H1 (cell line): ENCODE results near the gene PPP1R14B. TPM values are rescaled to one million over a fixed set of nuclear protein-coding genes. Genes with fewer than 3 reads are reported as not detected.

Experiments used
- CTCF ChIA-PET: fragments of 300-600 bp; sonication (Branson Sonifier 250); formaldehyde crosslinking; loops from one replicate; lab custom pipeline; 2021; ENCODE audit not compliant: partially characterized antibody; lab: Charles Lee
- POLR2A ChIA-PET: fragments of 300-600 bp; sonication (Branson Sonifier 250); formaldehyde crosslinking; loops from one replicate; lab custom pipeline; 2021; ENCODE audit warnings: inconsistent platforms; ENCODE audit not compliant: partially characterized antibody; lab: Charles Lee
- DNase-seq, 2 experiments: peaks; one replicate each; pipeline versions ENCODE4 v3.0.0 to v3.0.0-alpha.2; 2010 to 2022; ENCODE audit warnings: low spot score in 2 of 2, low read depth in 1 of 2, mixed read lengths in 1 of 2
- FAIRE-seq: peaks from 2 replicates; lab custom pipeline; 2011; peaks lifted over from hg19 to GRCh38; lab: Jason Lieb, UNC
- H2AFZ ChIP-seq: 2 replicates; pipeline ENCODE4 v1.8.1; 2012; ENCODE audit warnings: low read length, inconsistent platforms
- H2AK5ac ChIP-seq: 2 replicates; pipeline ENCODE4 v1.6.1; 2013; ENCODE audit warnings: low read depth, low read length
- H2BK120ac ChIP-seq: replicated peaks from 2 replicates; pipeline ENCODE3; 2013; ENCODE audit warnings: low read depth, low read length, inconsistent platforms
- H2BK12ac ChIP-seq: 2 replicates; pipeline ENCODE4 v1.6.1; 2013; ENCODE audit warnings: low read depth, low read length
- H2BK15ac ChIP-seq: 2 replicates; pipeline ENCODE4 v1.6.1; 2013; ENCODE audit warnings: low read length
- H2BK20ac ChIP-seq: 2 replicates; pipeline ENCODE4 v1.6.1; 2013; ENCODE audit warnings: low read length
- H2BK5ac ChIP-seq: 2 replicates; pipeline ENCODE4 v1.6.1; 2013; ENCODE audit warnings: low read depth, low read length
- H3K14ac ChIP-seq: 2 replicates; pipeline ENCODE4 v1.6.1; 2013; ENCODE audit warnings: inconsistent platforms; ENCODE audit not compliant: insufficient read length
- H3K18ac ChIP-seq: 2 replicates; pipeline ENCODE4 v1.6.1; 2013; ENCODE audit warnings: low read length; ENCODE audit errors: extremely low read depth
- H3K23ac ChIP-seq: 2 replicates; pipeline ENCODE4 v1.6.1; 2013; ENCODE audit warnings: inconsistent platforms; ENCODE audit not compliant: insufficient read length
- H3K23me2 ChIP-seq: 2 replicates; pipeline ENCODE4 v1.6.1; 2013; ENCODE audit warnings: low read depth, low read length
- H3K27ac ChIP-seq: 2 replicates; pipeline ENCODE4 v1.6.1; 2011; ENCODE audit warnings: low read depth, low read length, inconsistent platforms
- H3K27me3 ChIP-seq, 4 experiments: replicated peaks in 1 of 4; 1 replicate in 1 of 4; 2 replicates in 3 of 4; pipeline versions ENCODE4 v1.6.1 to v1.8.1; 2011 to 2013; ENCODE audit warnings: low read length in 3 of 4, mild to moderate bottlenecking in 3 of 4, inconsistent platforms in 2 of 4, mixed read lengths in 2 of 4, moderate library complexity in 1 of 4; ENCODE audit not compliant: control insufficient read depth in 3 of 4, insufficient read depth in 3 of 4; ENCODE audit errors: extremely low read depth in 1 of 4
- H3K36me3 ChIP-seq, 4 experiments: 2 replicates each; pipeline versions ENCODE4 v1.6.1 to v1.8.1; 2011 to 2013; ENCODE audit warnings: mild to moderate bottlenecking in 4 of 4, low read length in 3 of 4, moderate library complexity in 2 of 4, control low read depth in 1 of 4, inconsistent platforms in 1 of 4; ENCODE audit not compliant: insufficient read depth in 4 of 4, control insufficient read depth in 2 of 4
- H3K4ac ChIP-seq: replicated peaks from 2 replicates; pipeline ENCODE3; 2013; ENCODE audit warnings: low read length, low read depth, mixed read lengths, inconsistent platforms; ENCODE audit not compliant: insufficient read length
- H3K4me1 ChIP-seq, 4 experiments: replicated peaks in 1 of 4; 1 replicate in 1 of 4; 2 replicates in 3 of 4; pipeline versions ENCODE4 v1.6.1 to v1.8.1; 2011 to 2013; ENCODE audit warnings: low read length in 3 of 4, inconsistent platforms in 2 of 4, mixed read lengths in 1 of 4; ENCODE audit not compliant: insufficient read depth in 4 of 4, control insufficient read depth in 3 of 4
- H3K4me2 ChIP-seq, 2 experiments: 2 replicates each; pipeline versions ENCODE4 v1.6.1 to v1.8.1; 2011 to 2013; ENCODE audit warnings: low read depth in 2 of 2, low read length in 2 of 2, control low read depth in 1 of 2, inconsistent platforms in 1 of 2, mild to moderate bottlenecking in 1 of 2; ENCODE audit not compliant: insufficient read depth in 1 of 2
- H3K4me3 ChIP-seq, 4 experiments: fragments of 200-600, 300-600 bp in 1 of 4; sonication (generic), shearing (Covaris generic), sonication (Bioruptor Twin) in 1 of 4; 2 replicates each; pipeline versions ENCODE4 v1.5.1 to v1.8.1; 2011 to 2016; ENCODE audit warnings: low read length in 4 of 4, low read depth in 3 of 4, control low read depth in 2 of 4, inconsistent platforms in 2 of 4, mild to moderate bottlenecking in 2 of 4, mixed read lengths in 1 of 4, moderate library complexity in 1 of 4; ENCODE audit not compliant: insufficient read depth in 2 of 4; ENCODE audit errors: extremely low read depth in 1 of 4
- H3K56ac ChIP-seq: replicated peaks from 2 replicates; pipeline ENCODE3; 2013; ENCODE audit warnings: low read depth, mild to moderate bottlenecking, mixed read lengths, low read length, inconsistent platforms; ENCODE audit not compliant: insufficient read length
- H3K79me1 ChIP-seq: 2 replicates; pipeline ENCODE4 v1.6.1; 2013; ENCODE audit warnings: low read depth, low read length, control low read depth
- H3K79me2 ChIP-seq, 2 experiments: 2 replicates each; pipeline versions ENCODE4 v1.6.1 to v1.8.1; 2012 to 2013; ENCODE audit warnings: low read length in 2 of 2, mild to moderate bottlenecking in 2 of 2, inconsistent platforms in 1 of 2; ENCODE audit not compliant: insufficient read depth in 2 of 2, control insufficient read depth in 1 of 2
- H3K9ac ChIP-seq, 4 experiments: replicated peaks in 1 of 4; 1 replicate in 1 of 4; 2 replicates in 3 of 4; pipeline versions ENCODE4 v1.6.1 to v1.8.1; 2011 to 2013; ENCODE audit warnings: low read depth in 3 of 4, low read length in 3 of 4, control low read depth in 2 of 4, mild to moderate bottlenecking in 2 of 4, moderate library complexity in 2 of 4, inconsistent platforms in 1 of 4; ENCODE audit errors: extremely low read depth in 1 of 4
- H3K9me3 ChIP-seq, 2 experiments: 2 replicates each; pipeline versions ENCODE4 v1.6.1 to v1.8.1; 2012 to 2013; ENCODE audit warnings: mild to moderate bottlenecking in 2 of 2, moderate library complexity in 2 of 2, control low read depth in 1 of 2, inconsistent platforms in 1 of 2, low read depth in 1 of 2, low read length in 1 of 2, mixed read lengths in 1 of 2; ENCODE audit not compliant: insufficient read depth in 2 of 2
- H4K20me1 ChIP-seq, 2 experiments: replicated peaks in 1 of 2; 2 replicates each; pipeline versions ENCODE3 to v1.8.1; 2011 to 2013; ENCODE audit warnings: inconsistent platforms in 2 of 2, low read length in 2 of 2, mild to moderate bottlenecking in 1 of 2; ENCODE audit not compliant: insufficient read depth in 2 of 2, control insufficient read depth in 1 of 2
- H4K5ac ChIP-seq: 2 replicates; pipeline ENCODE4 v1.6.1; 2013; ENCODE audit warnings: low read length, low read depth, mixed read lengths, inconsistent platforms; ENCODE audit not compliant: insufficient read length
- H4K8ac ChIP-seq: 2 replicates; pipeline ENCODE4 v1.8.0; 2013; ENCODE audit warnings: mild to moderate bottlenecking, moderate library complexity, low read length, inconsistent platforms; ENCODE audit not compliant: insufficient read depth; ENCODE audit errors: extremely low read depth
- H4K91ac ChIP-seq: replicated peaks from 2 replicates; pipeline ENCODE3; 2013; ENCODE audit warnings: low read length, mixed read lengths, inconsistent platforms; ENCODE audit not compliant: insufficient read length
- CREB1 ChIP-seq: IDR thresholded peaks from 2 replicates; pipeline ENCODE4 v1.6.1; 2012; ENCODE audit warnings: inconsistent platforms
- E2F6 ChIP-seq: IDR thresholded peaks from 2 replicates; pipeline ENCODE4 v1.6.1; 2012; ENCODE audit warnings: inconsistent platforms
- EGR1 ChIP-seq: IDR thresholded peaks from 2 replicates; pipeline ENCODE4 v1.6.1; 2011; ENCODE audit warnings: low read depth, low read length, borderline replicate concordance
- EP300 ChIP-seq, 2 experiments: IDR thresholded peaks; 1 replicate in 1 of 2; 2 replicates in 1 of 2; pipeline ENCODE4 v1.6.1; 2011 to 2012; ENCODE audit warnings: low read depth in 2 of 2, low read length in 2 of 2, mild to moderate bottlenecking in 2 of 2, borderline replicate concordance in 1 of 2, inconsistent platforms in 1 of 2, moderate library complexity in 1 of 2
- EZH2 ChIP-seq: fragments of 200-600 bp; sonication (generic); IDR thresholded peaks from 2 replicates; pipeline ENCODE4 v1.7.1; 2012; ENCODE audit warnings: low read depth, mild to moderate bottlenecking, moderate library complexity, low read length, inconsistent platforms; ENCODE audit not compliant: severe bottlenecking
- KDM4A ChIP-seq: IDR thresholded peaks from one replicate; pipeline ENCODE4 v1.7.1; 2012; ENCODE audit warnings: low read depth, mild to moderate bottlenecking, moderate library complexity, low read length, inconsistent platforms; ENCODE audit not compliant: severe bottlenecking
- RBBP5 ChIP-seq: IDR thresholded peaks from 2 replicates; pipeline ENCODE4 v1.7.1; 2012; ENCODE audit warnings: low read depth, mild to moderate bottlenecking, inconsistent platforms, low read length, moderate library complexity, borderline replicate concordance
- whole genome bisulfite sequencing, 2 experiments: shearing (Covaris generic) in 1 of 2; methylation state at CpG; one replicate each; pipeline versions ENCODE4 v1.1.6 to v1.1.7; 2013 to 2015; ENCODE audit warnings: low lambda C conversion rate in 2 of 2, mixed read lengths in 2 of 2, inconsistent platforms in 1 of 2, low coverage in 1 of 2, missing lambda C conversion rate in 1 of 2; ENCODE audit not compliant: insufficient replicate concordance in 2 of 2, insufficient coverage in 1 of 2, insufficient read length in 1 of 2; ENCODE audit errors: extremely low coverage in 1 of 2, missing lambda C conversion rate in 1 of 2; 5-methylcytosine and 5-hydroxymethylcytosine counted together
- polyA plus RNA-seq, 7 experiments: library from polyadenylated mRNA; depleted of rRNA in 3 of 7; stranded (reverse) in 5 of 7; unstranded in 2 of 7; fragments of >200 nt in 5 of 7; fragments of 200-250 nt in 2 of 7; gene quantifications; 1 replicate in 5 of 7; 2 replicates in 1 of 7; 4 replicates in 1 of 7; pipeline versions ENCODE4 v1.2.1 to v1.2.3, GENCODE V29; 2011 to 2013; ENCODE audit warnings: missing spikeins in 2 of 7, mixed read lengths in 2 of 7
- total RNA-seq: library from RNA; stranded (reverse); fragmentation: NEBNext Ultra II Directional; extraction: Animal tissue kit (Norgen Biotek cat#: 25700); gene quantifications from 2 replicates; pipeline ENCODE4 v1.2.1, GENCODE V29; 2021

Gene PPP1R14B
- total and polyA plus RNA-seq, 2 of the 8 experiments (the other 6 are each of a cell fraction or from before 2014, with no cell fraction given), result 265 to 419 TPM

- no peak within 1 kb of the TSS for H3K4ac ChIP-seq
- no peak within 1 kb of the TSS for H2BK20ac ChIP-seq
- H4K20me1 ChIP-seq, result peaks cover 0 to 6% of the 10 kb centered on the region in 2 experiments
- POLR2A ChIA-PET, result interaction anchor here (1.5 to 11.9 kb wide), 7 partner anchors 10 to 48 kb away, joined by 4 to 190 read pairs (median 5); partner anchors contain the start of genes FKBP2, PLCB3, PPP1R14B and STIP1
- H2AFZ ChIP-seq, result no peak within 1 kb of the TSS
- peak within 1 kb of the TSS; percentile 46 to 70 (median 56) for H3K4me3 ChIP-seq
- FAIRE-seq (no peak), DNase-seq (peak in 1 of 2 experiments; percentile 75)
- no peak within 1 kb of the TSS for H3K14ac ChIP-seq
- no peak within 1 kb of the TSS for H3K56ac ChIP-seq
- H3K79me2 ChIP-seq, result no peaks in the 10 kb centered on the region
- H3K4me2 ChIP-seq, result peak within 1 kb of the TSS; percentile 80 to 87
- no peak within 1 kb of the TSS for H2BK15ac ChIP-seq
- no peak within 1 kb of the TSS for H2BK120ac ChIP-seq
- no peak within 1 kb of the TSS for H4K5ac ChIP-seq
- H3K23me2 ChIP-seq, result peaks cover 15% of the 10 kb centered on the region
- H3K27ac ChIP-seq, result no peak within 1 kb of the TSS
- H3K4me1 ChIP-seq, result peaks cover 0 to 19% (median 6%) of the 10 kb centered on the region in 4 experiments; a peak in 6 of 7 replicates
- H2AK5ac ChIP-seq, result no peak within 1 kb of the TSS; the same call in 1 of the 2 replicates
- H4K8ac ChIP-seq, result peak within 1 kb of the TSS; percentile 83; the same call in 1 of the 2 replicates
- peaks cover 0 to 12% (median 6%) of the 10 kb centered on the region in 4 experiments; a peak in 4 of 7 replicates for H3K27me3 ChIP-seq
- peak within 1 kb of the TSS in 1 of 4 experiments; percentile 34; a peak in 2 of 7 replicates for H3K9ac ChIP-seq
- H3K18ac ChIP-seq, result peak within 1 kb of the TSS; percentile 19; the same call in 1 of the 2 replicates
- H3K36me3 ChIP-seq, result peaks cover 0 to 5% (median 1%) of the 10 kb centered on the region in 4 experiments; a peak in 1 of 8 replicates
- no peak within 1 kb of the TSS for H4K91ac ChIP-seq
- H2BK12ac ChIP-seq, result no peak within 1 kb of the TSS
- TF ChIP-seq CREB1 (0 out of 2 replicates have a peak, but pooled peaks have one; percentile 6), EP300 (IDR thresholded peaks at IDR 0.05; ENCODE audit: borderline replicate concordance in 1 of 2, low read depth in 2 of 2, low read length in 2 of 2) (no peak), KDM4A (peak; percentile 63), E2F6 (peak; percentile 34; the same call in 1 of the 2 replicates), RBBP5 (no peak), EZH2 (peak; percentile 3), EGR1 (peak; percentile 8; the same call in 1 of the 2 replicates)
- CTCF ChIA-PET, result interaction anchor here (0.6 to 8.6 kb wide), 9 partner anchors 14 to 610 kb away, joined by 3 to 51 read pairs (median 4); partner anchors contain the start of genes FERMT3 and PLCB3
- H3K79me1 ChIP-seq, result no peaks in the 10 kb centered on the region; the same call in 1 of the 2 replicates
- WGBS, 2 experiments, result 13% methylated on average over 16 of the region's 62 CpGs; no CpG with 5 or more reads in 1 of the 2 experiments
- H3K9me3 ChIP-seq, result no peaks in the 10 kb centered on the region
- no peak within 1 kb of the TSS for H2BK5ac ChIP-seq
- no peak within 1 kb of the TSS for H3K23ac ChIP-seq
Observed at GRCh38 chr11:64233913-64234586, 12.7 kb downstream of the PPP1R14B start, which contains the start of gene VEGFB. Gene VEGFB (plus strand): TSS chr11:64234584. CDS start chr11:64234834, 250 bp downstream.
